Activated T-cell treated with anti-CD3 and anti-CD28 coated beads, Interleukin-2, amount 50 U/mL, for 4 hours (primary cell): ENCODE results near the gene PIKFYVE. TPM values are rescaled to one million over a fixed set of nuclear protein-coding genes. Genes with fewer than 3 reads are reported as not detected.

Experiments used
- total RNA-seq, 3 donors: library from RNA; stranded (reverse); gene quantifications; one replicate each; pipeline ENCODE4 v1.2.1, GENCODE V29; 2021

Gene PIKFYVE
- total RNA-seq, 3 donors from 2014 or later = 13.1 to 14.8 (median 13.6) TPM

Other genes with a start within 250 kb of the PIKFYVE start
- gene PLEKHM3, start 240.7 kb upstream of the PIKFYVE start, total RNA-seq = 1 to 10 TPM; 5.2 to 6.3 (median 5.4) TPM
- not detected for gene CRYGD, start 141.7 kb upstream of the PIKFYVE start, total RNA-seq
- not detected for gene CRYGC, start 136.4 kb upstream of the PIKFYVE start, total RNA-seq
- gene CRYGB, start 120.1 kb upstream of the PIKFYVE start, total RNA-seq = not detected
- gene CRYGA, start 102.7 kb upstream of the PIKFYVE start, total RNA-seq = not detected
- gene C2orf80, start 76.2 kb upstream of the PIKFYVE start, total RNA-seq = not detected
- 10 to 100 TPM in 1 of 3 donors, 1 to 10 TPM in 2; 9.7 to 10.5 (median 9.9) TPM for gene IDH1, start 11.2 kb upstream of the PIKFYVE start, total RNA-seq
- gene PTH2R, start 140.5 kb downstream of the PIKFYVE start, total RNA-seq = not detected